RWPE1 (cell line): ENCODE results near the gene MYO7A.

ENCODE experiments used
- CTCF ChIA-PET: fragments of 350-600 bp; sonication (Branson Sonifier 250); formaldehyde crosslinking; extraction: SDS; loops from one replicate; lab custom pipeline; 2021; lab: Yijun Ruan, JAX
- POLR2A ChIA-PET: fragments of 400-600 bp; formaldehyde crosslinking; extraction: SDS; loops from one replicate; lab custom pipeline; 2020; ENCODE audit warnings: antibody characterized with exemption; ENCODE audit not compliant: low non-redundant PET; lab: Yijun Ruan, JAX
- DNase-seq: peaks from one replicate; pipeline ENCODE4 v3.0.0; 2012; ENCODE audit warnings: low spot score
- H3K27ac ChIP-seq: fragments of 450-650 bp; 2 replicates; pipeline ENCODE4 v1.5.1; 2017
- TF ChIP-seq, protein P1 (sequence below): fragments of 450-650 bp; conservative IDR thresholded peaks from 2 replicates; pipeline ENCODE4 v1.5.1; 2017; ENCODE audit warnings: low read depth, mild to moderate bottlenecking

Gene MYO7A

DNA sequence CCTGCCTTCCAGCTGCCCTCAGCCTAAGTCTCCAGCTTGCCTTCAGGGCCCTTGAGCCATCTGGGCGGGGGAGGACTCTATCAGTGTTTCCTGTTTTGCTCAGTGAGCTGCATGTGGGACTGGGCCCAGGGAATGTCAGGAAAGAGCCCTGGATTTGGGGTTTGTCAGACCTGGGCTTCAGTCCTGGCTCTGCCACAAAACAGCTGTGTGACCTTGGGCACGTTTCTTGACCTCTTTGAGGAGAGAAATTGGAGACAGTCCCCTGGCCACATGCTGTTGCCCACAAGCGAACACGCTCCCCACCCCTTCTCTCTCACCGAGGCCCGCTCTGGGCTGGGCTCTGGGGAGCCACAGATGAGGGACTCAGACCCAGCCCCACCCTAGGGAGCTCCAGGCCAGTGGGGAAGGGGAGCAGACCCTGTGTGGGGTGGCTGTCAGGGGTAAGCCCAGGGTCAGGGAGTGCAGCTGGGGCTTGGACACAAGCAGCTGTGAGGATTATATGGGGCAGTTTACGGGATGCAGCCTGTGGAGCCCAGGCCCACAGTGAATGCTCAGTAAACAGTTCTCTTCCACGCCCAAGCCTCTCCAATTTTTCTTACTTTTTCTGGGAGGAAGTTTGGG lies 12.3 kb downstream of the MYO7A start:
- POLR2A ChIA-PET, result no interaction called here
- CTCF ChIA-PET, result interaction anchor here (0.7 to 1.6 kb wide), 3 partner anchors 13 to 35 kb away, joined by 3 to 4 read pairs (median 3); partner anchors contain the start of gene MYO7A
- no peak overlapping the region for H3K27ac ChIP-seq
- TF ChIP-seq, protein P1, sequence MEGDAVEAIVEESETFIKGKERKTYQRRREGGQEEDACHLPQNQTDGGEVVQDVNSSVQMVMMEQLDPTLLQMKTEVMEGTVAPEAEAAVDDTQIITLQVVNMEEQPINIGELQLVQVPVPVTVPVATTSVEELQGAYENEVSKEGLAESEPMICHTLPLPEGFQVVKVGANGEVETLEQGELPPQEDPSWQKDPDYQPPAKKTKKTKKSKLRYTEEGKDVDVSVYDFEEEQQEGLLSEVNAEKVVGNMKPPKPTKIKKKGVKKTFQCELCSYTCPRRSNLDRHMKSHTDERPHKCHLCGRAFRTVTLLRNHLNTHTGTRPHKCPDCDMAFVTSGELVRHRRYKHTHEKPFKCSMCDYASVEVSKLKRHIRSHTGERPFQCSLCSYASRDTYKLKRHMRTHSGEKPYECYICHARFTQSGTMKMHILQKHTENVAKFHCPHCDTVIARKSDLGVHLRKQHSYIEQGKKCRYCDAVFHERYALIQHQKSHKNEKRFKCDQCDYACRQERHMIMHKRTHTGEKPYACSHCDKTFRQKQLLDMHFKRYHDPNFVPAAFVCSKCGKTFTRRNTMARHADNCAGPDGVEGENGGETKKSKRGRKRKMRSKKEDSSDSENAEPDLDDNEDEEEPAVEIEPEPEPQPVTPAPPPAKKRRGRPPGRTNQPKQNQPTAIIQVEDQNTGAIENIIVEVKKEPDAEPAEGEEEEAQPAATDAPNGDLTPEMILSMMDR, result no peak
- no peak for DNase-seq

DNA sequence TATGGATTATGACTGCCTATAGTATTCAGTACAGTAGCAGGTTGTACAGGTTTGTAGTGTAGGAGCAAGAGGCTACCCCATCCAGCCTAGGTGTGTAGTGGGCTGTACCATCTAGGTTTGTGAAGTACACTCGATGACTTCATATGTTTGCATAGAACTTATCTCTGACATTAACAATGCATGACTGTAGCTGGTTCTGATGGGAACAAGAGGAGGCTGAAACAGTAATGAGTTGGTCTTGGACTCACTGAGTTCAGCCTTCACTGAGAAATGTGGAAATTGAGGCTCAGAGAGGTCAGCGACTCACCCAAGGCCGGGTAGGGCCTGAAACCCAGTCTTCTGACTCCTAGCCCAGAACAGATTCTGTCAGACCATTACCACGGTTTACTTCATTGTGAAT lies 13.0 kb downstream of the MYO7A start:
- TF ChIP-seq, protein P1, result no peak
- DNase-seq, result no peak
- CTCF ChIA-PET, result no interaction called here
- POLR2A ChIA-PET, result no interaction called here
- H3K27ac ChIP-seq, result no peak overlapping the region

DNA sequence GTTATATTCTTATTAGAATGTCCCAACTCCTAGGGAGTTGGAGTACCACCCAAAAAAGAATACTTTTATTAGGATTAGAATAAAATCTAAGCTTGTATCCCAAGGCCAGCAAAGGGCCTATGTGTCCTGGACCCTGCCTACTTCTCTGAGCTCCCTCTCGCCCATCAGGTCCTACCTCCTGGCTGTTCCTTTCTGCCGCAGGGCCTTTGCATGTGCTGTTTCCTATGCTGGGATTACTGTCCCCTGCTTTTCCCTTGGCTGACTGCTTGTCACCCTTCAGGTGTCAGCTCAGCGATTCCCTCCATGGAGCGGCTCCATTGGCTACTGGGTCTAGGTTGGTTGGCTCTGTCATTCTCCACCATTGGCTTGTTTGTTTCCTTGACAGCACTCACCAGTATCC lies 13.4 kb downstream of the MYO7A start:
- ChIA-PET CTCF (no interaction called here), POLR2A (no interaction called here)
- TF ChIP-seq, protein P1, result no peak
- H3K27ac ChIP-seq, result no peak overlapping the region
- no peak for DNase-seq

DNA sequence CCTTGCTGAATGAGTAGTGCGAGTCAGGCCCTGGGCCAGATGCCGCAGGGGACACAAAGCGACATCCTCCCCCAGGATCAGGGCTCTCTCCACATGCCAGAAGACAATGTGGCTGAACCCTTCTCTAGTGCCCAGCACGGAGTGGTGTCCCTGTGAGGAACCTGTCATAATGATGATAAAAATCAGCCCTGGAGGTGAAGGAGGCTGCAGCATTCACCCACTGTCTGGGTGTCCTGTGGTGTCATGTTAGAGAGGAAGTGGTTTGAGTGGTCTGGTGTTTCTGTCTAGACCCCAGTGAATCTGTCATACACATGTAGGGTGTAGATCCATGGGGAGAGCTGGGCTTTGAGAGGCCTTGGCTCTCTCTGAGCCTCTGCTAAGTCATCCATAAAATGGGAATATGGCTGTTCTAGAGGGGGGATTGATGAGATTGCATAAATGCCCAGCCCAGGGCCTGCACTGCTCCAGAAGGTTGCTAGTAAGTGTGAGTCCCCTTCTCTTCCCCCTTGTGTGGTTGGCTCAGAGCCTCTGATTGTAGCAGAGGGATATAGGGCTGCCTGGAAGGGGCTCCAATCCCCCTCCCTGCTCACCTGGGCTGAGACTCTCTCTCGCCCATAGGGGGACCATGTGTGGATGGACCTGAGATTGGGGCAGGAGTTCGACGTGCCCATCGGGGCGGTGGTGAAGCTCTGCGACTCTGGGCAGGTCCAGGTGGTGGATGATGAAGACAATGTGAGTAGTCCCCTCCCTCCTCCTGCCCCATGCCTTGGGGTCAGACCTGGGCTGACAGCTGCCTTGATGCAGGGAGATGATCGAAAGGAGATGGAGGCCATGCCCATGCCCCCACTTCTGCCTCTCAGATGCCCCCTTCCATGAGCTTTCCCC lies 14.3 kb downstream of the MYO7A start:
- no peak overlapping the region for H3K27ac ChIP-seq
- POLR2A ChIA-PET, result no interaction called here
- TF ChIP-seq, protein P1, result no peak
- DNase-seq, result no peak
- CTCF ChIA-PET, result interaction anchor here (0.5 to 0.9 kb wide), 2 partner anchors 15 to 360 kb away, joined by 3 read pairs; no protein-coding TSS in a partner anchor

DNA sequence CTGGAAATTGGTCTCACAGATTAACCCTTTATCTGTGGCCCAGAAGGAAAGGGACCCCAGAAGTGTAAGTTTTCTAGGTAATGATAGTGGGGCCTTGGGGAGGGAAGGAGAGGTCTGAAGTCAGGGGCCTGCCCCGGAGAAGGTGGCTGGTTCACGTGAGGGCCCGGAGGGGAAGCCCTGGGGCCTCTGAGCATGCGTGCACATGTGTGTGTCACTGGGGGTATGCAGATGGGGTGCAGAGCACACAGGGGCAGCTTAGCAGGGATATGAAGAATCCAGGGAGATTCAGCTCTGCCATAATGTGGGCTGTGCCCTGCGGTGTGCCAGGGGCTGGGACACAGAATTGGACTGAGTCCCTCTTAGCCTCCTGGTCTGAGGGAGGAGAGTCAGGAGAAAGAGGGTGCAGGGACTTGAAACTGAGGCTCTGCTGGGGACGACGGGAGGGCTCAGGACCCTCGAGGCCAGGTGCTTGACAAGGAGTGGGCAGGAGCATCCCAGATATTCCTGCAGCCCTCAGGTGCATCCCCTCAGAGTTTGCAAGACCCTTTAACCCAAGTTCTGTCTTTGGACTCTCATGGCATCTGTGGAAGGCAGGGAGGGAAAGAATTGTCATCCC lies 15.5 kb downstream of the MYO7A start:
- CTCF ChIA-PET, result interaction anchor here (0.9 kb wide), 1 partner anchor 16 kb away, joined by 3 read pairs; no protein-coding TSS in a partner anchor
- TF ChIP-seq, protein P1, result no peak
- POLR2A ChIA-PET, result no interaction called here
- DNase-seq, result no peak
- no peak overlapping the region for H3K27ac ChIP-seq

DNA sequence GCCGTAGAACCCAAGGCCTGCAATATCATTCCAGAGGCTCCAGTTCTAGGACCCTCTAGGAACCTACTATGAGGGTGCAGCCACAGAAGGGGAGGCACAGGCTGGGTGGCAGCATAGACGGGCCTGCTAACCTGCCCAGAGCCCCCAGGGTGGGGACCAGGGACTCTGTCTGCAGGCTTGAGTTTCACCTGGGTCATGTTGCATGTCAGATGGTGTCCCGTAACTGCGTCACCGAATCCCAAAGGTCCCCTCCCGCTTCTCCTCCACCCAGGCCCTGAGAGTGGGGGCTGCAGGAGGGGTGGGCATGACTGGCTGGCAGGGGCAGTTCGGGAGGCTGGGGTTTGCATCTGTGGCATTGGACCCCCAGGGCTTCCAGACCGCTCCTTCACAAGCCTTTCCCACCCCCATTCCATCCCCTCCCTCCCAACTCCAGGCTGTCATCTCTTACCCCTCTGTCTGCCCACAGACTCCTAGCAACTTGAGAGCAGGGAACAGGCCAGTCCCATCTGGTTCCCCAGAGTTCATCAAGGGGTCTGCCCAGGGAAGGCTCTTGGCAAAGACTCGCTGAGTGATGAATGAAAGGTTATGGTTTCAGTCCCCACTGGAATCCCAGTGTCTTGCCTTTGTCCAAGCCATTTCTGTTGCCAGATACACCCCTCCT lies 16.3 kb downstream of the MYO7A start:
- ChIA-PET CTCF (interaction anchor here (0.6 to 1.3 kb wide), 3 partner anchors 17 to 515 kb away, joined by 3 to 6 read pairs (median 3); no protein-coding TSS in a partner anchor), POLR2A (no interaction called here)
- H3K27ac ChIP-seq, result no peak overlapping the region
- TF ChIP-seq, protein P1, result no peak
- DNase-seq, result no peak
